ENCODE measurements around the gene RAB27B.

RAB27B gene

GRCh38 chr18:54906331-54907185 is 78.3 kb downstream of the RAB27B start:
- in situ Hi-C loops (cut with MboI; ENCODE audit: low sequenced_read_pairs): no loop called here

DNA sequence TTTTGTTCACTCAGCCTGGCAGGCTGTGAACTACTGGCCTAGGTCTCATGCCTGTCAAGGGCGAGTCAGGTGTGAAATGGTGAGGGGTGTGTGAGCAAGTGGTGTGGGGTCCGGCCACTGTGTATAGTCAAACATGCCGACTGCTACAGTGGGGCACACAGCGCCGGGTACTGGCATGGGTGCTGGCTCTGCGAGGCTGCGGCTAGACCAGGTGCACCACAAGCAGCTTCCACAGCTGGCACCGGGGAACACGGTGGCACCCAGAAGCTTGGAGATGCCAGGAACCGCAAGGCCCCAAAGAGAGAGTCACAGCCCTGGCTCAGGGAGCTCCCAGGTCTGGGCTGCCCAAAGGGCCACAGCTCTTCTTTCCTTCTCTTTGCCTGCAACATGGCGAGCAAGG is 81.3 kb downstream of the RAB27B start:
- in situ Hi-C loops (cut with MboI; ENCODE audit: low sequenced_read_pairs): no loop called here

- in situ Hi-C loops (cut with MboI; ENCODE audit: low sequenced_read_pairs): no loop called here
Observed at GRCh38 chr18:54910161-54910919, 82.1 kb downstream of the RAB27B start.

DNA sequence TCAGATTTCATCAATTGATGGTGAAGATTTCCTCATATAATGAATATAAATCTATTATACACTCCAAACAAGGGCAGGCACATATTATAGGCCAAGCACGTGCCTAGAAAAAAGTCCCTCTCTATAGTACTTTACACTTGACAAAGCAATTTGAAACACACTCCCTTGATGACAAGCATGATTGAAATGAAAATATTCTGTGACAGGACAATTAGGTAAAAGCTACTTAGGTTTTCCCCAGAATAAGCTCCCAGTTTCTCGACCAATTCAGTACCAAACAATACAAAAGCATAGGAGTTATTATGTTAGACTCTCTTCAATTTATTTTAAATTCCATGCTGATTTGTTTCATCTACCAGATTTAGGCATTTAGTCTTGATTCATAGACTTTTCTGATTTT is 83.3 kb downstream of the RAB27B start:
- in situ Hi-C loops (cut with MboI; ENCODE audit: low sequenced_read_pairs): no loop called here

GRCh38 chr18:54914816-54915215 is 86.5 kb downstream of the RAB27B start:
- in situ Hi-C loops (cut with MboI; ENCODE audit: low sequenced_read_pairs): no loop called here

GRCh38 chr18:54916507-54916906 is 88.2 kb downstream of the RAB27B start:
- in situ Hi-C loops (cut with MboI; ENCODE audit: low sequenced_read_pairs): no loop called here

GRCh38 chr18:54918060-54918459 is 89.8 kb downstream of the RAB27B start:
- in situ Hi-C loops (cut with MboI; ENCODE audit: low sequenced_read_pairs): no loop called here

GRCh38 chr18:54919412-54919811 is 91.1 kb downstream of the RAB27B start:
- in situ Hi-C loops (cut with MboI; ENCODE audit: low sequenced_read_pairs): no loop called here

- in situ Hi-C loops (cut with MboI; ENCODE audit: low sequenced_read_pairs): no loop called here
Observed at GRCh38 chr18:54923339-54923956, 95.2 kb downstream of the RAB27B start.

DNA sequence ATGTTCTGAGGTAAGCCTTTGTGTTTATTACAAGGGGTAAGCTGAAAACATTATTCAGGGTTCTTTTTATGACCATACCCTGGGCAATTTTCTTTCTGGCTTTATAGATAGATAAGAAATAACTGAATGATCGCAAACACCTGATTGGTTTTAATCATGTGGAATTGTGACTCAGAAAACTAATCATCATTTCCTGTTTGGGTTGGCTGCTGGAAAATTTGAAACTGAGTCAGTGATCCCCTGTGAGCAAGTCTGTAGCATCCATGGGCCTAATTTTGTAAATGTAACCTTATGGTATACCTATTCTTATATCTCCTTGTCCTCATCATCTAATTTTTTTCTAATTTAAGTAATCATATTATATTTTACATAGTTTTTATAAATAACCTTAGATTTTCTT is 96.7 kb downstream of the RAB27B start:
- in situ Hi-C loops (cut with MboI; ENCODE audit: low sequenced_read_pairs): no loop called here

DNA sequence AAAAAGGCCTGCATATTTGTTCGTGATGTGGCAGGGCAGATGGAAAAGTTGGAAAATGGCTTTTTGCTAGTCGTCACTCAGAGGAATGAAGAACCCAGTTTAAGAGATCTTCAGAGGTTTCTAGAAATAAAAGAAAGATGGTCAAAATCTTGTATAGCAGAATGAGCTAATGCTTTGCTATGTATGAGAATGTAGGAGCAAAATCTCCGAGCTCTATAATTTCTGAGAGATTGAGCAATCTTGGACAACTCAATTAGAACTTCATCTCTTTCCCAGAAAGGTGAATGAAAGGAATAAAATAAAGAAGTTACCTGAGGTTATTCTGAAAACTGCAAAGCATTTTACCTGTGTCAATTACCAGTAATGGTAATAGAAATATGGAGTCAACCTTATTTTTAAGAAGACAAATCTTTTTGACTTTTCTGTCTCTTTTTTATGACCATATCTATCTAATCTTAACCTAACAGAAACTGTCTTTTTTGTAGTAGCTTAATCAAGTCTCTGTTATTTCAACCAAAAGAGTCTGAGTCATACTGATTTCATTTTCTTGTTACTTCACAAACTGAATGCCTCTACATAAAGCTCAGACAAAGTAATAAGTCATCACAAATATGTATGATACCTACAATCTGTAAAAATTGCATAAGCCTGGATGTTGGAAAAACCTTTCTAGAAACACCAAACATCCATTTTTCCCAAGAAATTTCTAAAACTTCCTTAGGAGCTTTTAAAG is 98.5 kb downstream of the RAB27B start:
- in situ Hi-C loops (cut with MboI; ENCODE audit: low sequenced_read_pairs): no loop called here

DNA sequence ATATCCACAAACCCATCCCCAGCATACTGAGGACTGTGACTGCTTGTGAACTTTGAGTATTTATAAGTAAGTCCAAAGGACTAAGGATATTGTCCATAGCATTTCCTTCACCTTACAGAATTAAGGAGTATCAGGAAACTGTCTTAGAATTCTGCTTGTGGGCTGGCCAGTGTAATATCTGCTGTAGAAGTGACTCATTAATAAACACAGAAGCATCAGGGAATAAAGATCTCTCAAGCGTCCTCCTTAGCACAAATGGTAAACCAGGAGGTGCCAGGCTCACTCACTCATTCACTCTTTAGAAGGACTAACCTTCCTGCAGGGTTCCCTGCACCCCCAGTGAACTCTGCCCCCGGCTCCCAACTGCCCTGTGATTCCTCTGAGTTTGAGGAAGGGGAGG is 100.0 kb downstream of the RAB27B start:
- in situ Hi-C loops (cut with MboI; ENCODE audit: low sequenced_read_pairs): no loop called here

GRCh38 chr18:54931152-54931551 is 102.9 kb downstream of the RAB27B start:
- in situ Hi-C loops (cut with MboI; ENCODE audit: low sequenced_read_pairs): no loop called here

DNA sequence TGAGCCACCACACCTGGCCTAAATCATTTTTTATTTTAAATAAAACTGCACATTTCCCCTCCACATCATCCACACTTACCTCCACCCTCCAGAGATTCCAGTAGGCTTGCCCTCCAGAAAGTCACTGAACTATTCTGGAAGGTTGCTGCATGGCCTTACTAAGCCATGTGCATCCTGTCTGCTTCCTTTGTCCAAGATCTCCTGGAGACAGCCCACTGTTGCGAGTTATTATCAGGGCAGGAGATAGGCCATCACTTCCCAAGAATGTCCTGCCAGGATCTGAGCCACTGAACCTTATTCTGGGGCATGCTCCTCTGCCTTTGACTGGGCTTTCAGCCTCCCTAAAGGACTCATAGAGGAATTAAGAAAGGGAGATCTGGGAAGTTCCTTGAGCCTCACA is 104.2 kb downstream of the RAB27B start:
- in situ Hi-C loops (cut with MboI; ENCODE audit: low sequenced_read_pairs): no loop called here

- in situ Hi-C loops (cut with MboI; ENCODE audit: low sequenced_read_pairs): no loop called here
Observed at GRCh38 chr18:54938506-54938905, 110.2 kb downstream of the RAB27B start.

DNA sequence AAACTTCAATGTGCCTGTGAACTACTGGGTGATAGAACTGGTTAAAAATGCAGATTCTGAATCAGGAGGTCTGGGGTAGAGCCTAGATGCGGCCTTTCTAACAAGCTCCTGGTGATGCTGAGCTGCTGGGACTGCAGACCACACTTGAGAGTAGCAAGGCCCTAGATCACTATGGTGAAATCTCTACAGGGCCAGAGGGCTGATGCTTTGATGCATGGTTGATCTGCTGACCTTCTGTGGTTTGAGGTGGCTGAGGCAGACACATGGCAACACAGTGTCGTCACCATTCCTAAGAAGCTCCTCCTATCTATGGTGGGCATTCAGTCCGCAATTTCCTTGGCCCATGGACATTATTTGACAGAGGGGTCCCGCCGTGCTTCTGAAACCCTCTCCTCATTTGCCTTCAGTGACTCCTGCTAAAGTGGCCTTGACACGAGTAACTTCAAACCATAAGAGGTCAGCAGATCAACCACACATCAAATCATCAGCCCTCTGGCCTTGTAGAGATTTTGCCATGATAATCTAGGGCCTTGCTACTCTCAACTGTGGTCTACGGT is 111.2 kb downstream of the RAB27B start:
- in situ Hi-C loops (cut with MboI; ENCODE audit: low sequenced_read_pairs): no loop called here

DNA sequence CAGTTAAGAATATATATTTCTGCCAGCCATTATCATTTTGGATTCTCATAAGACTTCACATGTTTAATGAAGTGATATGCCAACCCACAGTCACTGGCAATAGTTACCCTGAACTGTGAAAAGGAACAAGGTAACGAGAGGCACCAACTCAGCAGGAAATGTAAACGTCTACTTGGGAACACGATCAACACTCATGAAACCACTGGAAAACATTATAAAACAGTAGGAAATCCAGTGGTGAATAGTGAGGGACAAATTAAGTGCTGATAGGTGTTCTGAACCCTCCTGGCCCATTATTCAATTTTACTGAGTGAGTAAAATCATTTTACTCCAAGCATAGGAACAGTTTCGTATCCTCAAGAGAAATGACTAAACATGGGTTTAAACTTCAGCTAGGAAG is 113.9 kb downstream of the RAB27B start:
- in situ Hi-C loops (cut with MboI; ENCODE audit: low sequenced_read_pairs): no loop called here

GRCh38 chr18:54942569-54942968 is 114.3 kb downstream of the RAB27B start:
- in situ Hi-C loops (cut with MboI; ENCODE audit: low sequenced_read_pairs): no loop called here
